ENCODE results near the gene FEN1. TPM values are rescaled to one million over a fixed set of nuclear protein-coding genes. Genes with fewer than 3 reads are reported as not detected.
A peak's percentile ranks its signal among the peaks of the same experiment; 100 is the strongest.

FEN1 gene
- 1 to 10 TPM; 2.6 to 3.4 TPM for total RNA-seq

GRCh38 chr11:61792310-61793082 lies at the start of gene FEN1, which contains the start of gene TMEM258:
Gene FEN1 (plus strand): TSS chr11:61792911. CDS start chr11:61795362, 2,451 bp downstream.
Gene TMEM258 (minus strand): TSS chr11:61792599. CDS start chr11:61792558, 41 bp downstream.
- 0 to 1% methylated on average over 30 to 61 of the region's 61 CpGs for WGBS, 2 donors
- DNase-seq (peak; percentile 88 to 91 (median 90)), ATAC-seq (peak; percentile 90)
- Histone ChIP-seq H3K27me3 (no peaks in the 10 kb centered on the region), H3K9me3 (no peaks in the 10 kb centered on the region), H3K27ac (peak within 1 kb of the TSS; percentile 88 to 97 (median 96)), H3K4me1 (peaks cover 32% of the 10 kb centered on the region), H3K36me3 (replicated peaks in 1 of 2; ENCODE audit: insufficient read depth in 1 of 2, low read depth in 2 of 2) (peaks cover 0 to 25% of the 10 kb centered on the region in 2 donors), H3K4me3 (peak within 1 kb of the TSS; percentile 53 to 86)
- intact Hi-C loops (cut with DNase I) = no loop called here
- TF ChIP-seq POLR2A (IDR thresholded peaks at IDR 0.05) = peak; percentile 61 to 87 (median 86)
- peak in 4 of 7 experiments; percentile 23 to 48 (median 27) for TF ChIP-seq CTCF (IDR thresholded peaks at IDR 0.05)

- H3K4me3 ChIP-seq = no peak overlapping the region
- no peaks in the 10 kb centered on the region for H3K9me3 ChIP-seq
- ATAC-seq (no peak), DNase-seq (no peak)
- peaks cover 11% of the 10 kb centered on the region for H3K4me1 ChIP-seq
- H3K27me3 ChIP-seq = no peaks in the 10 kb centered on the region
- TF ChIP-seq CTCF (IDR thresholded peaks at IDR 0.05) = no peak
- TF ChIP-seq POLR2A (IDR thresholded peaks at IDR 0.05) = no peak
- no peak overlapping the region for H3K27ac ChIP-seq
- intact Hi-C loops (cut with DNase I) = loop anchor here (5.0 kb wide), 1 partner anchor 39 kb away; no protein-coding TSS in a partner anchor
- 93 to 100% methylated on average over 1 to 36 of the region's 42 CpGs for WGBS, 2 donors
- H3K36me3 ChIP-seq (replicated peaks in 1 of 2; ENCODE audit: insufficient read depth in 1 of 2, low read depth in 2 of 2) = peaks cover 0 to 9% of the 10 kb centered on the region in 2 donors
Measured at GRCh38 chr11:61743486-61744095, 49.1 kb upstream of the FEN1 start.

- no peaks in the 10 kb centered on the region for H3K9me3 ChIP-seq
- TF ChIP-seq CTCF (IDR thresholded peaks at IDR 0.05) (no peak), POLR2A (IDR thresholded peaks at IDR 0.05) (no peak)
Measured at GRCh38 chr11:61744181-61744580, 48.5 kb upstream of the FEN1 start.

GRCh38 chr11:61744609-61745156 lies 48.0 kb upstream of the FEN1 start:
- ATAC-seq (no peak), DNase-seq (no peak)
- TF ChIP-seq CTCF (IDR thresholded peaks at IDR 0.05) (no peak), POLR2A (IDR thresholded peaks at IDR 0.05) (no peak)
- Histone ChIP-seq H3K27ac (no peak overlapping the region), H3K36me3 (replicated peaks in 1 of 2; ENCODE audit: insufficient read depth in 1 of 2, low read depth in 2 of 2) (peaks cover 0 to 7% of the 10 kb centered on the region in 2 donors), H3K4me1 (peaks cover 11% of the 10 kb centered on the region), H3K9me3 (no peaks in the 10 kb centered on the region), H3K27me3 (no peaks in the 10 kb centered on the region), H3K4me3 (no peak overlapping the region)
- WGBS, 2 donors = 87 to 94% methylated on average over 2 to 9 of the region's 10 CpGs
- intact Hi-C loops (cut with DNase I) = loop anchor here (5.0 kb wide), 1 partner anchor 38 kb away; no protein-coding TSS in a partner anchor

More at GRCh38 chr11:61744181-61744580, 48.5 kb upstream of the FEN1 start:
- Histone ChIP-seq H3K27me3 (no peaks in the 10 kb centered on the region), H3K27ac (no peak overlapping the region), H3K4me1 (peaks cover 11% of the 10 kb centered on the region), H3K36me3 (replicated peaks in 1 of 2; ENCODE audit: insufficient read depth in 1 of 2, low read depth in 2 of 2) (peaks cover 0 to 9% of the 10 kb centered on the region in 2 donors), H3K4me3 (no peak overlapping the region)
- WGBS, 2 donors = 90 to 94% methylated on average over 17 to 20 of the region's 20 CpGs
- DNase-seq (no peak), ATAC-seq (no peak)
- intact Hi-C loops (cut with DNase I) = loop anchor here (5.0 kb wide), 1 partner anchor 38 kb away; no protein-coding TSS in a partner anchor

All from body of pancreas (tissue), 4 donors.